ENCODE measurements around the gene MSRB3. TPM values are rescaled to one million over a fixed set of nuclear protein-coding genes. Genes with fewer than 3 reads are reported as not detected.

MSRB3 gene
- total and polyA plus RNA-seq, 2 of the 4 experiments (the other 2 are of a cell fraction) = 31.7 to 35.7 TPM

DNA sequence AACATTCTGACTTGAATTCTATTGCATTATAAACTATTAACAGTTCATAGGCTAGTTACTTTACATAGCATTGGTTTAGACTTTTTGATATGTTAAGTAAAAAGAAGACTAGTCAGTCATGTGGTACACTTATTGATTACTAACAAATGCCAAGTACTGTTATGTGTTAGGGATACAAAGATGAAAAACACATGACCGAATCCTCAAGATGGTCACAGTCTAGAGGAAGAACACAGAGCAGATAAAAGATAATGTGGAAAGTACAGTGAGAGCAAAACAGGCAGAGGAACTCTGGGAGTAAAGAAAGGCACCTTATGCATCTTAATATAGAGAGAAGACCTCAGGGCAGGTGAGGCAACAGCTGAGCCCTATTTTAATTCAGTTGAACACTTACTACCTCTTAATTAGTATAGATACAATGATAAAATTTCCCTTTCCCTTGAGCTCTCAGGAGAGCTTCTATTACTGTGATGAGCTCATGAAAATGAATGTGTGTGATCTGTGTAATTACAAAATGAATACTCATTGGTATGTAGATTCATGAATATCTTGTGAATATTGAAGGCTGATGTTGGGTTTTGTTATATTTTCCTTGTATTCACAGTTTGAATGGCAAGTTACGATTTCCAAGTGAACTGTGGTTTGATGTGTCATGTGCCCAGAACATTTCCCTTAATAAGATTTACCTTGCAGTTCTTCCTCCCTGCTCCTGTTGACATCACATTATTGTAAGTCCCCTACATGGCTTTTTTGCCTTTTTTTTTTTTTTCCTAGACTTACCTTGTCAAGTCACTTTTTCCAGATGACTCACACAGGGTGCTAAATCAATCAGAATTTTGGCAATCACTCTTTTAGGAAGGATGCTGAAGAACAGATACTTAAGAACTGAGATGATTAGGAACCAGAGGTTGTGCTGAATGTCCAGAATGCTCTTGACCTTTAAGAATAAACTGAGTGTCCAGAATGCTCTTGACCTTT lies 29.5 kb upstream of the MSRB3 start:
- Histone ChIP-seq H3K9ac (ENCODE audit: low read depth, low read length) (no peak overlapping the region), H3K79me1 (ENCODE audit: low read depth in 1 of 2, low read length in 2 of 2) (no peaks in the 10 kb centered on the region), H2BK120ac (ENCODE audit: low read depth, low read length) (no peak overlapping the region), H2BK20ac (ENCODE audit: low read depth, low read length) (no peak overlapping the region), H2BK5ac (ENCODE audit: low read depth, low read length, poor library complexity, severe bottlenecking) (no peak overlapping the region), H3K4me2 (ENCODE audit: low read depth, low read length) (no peak overlapping the region), H3K23ac (ENCODE audit: low read depth, low read length) (no peak overlapping the region), H4K8ac (ENCODE audit: low read depth in 2 of 2, low read length in 2 of 2) (no peak overlapping the region), H3K27ac (ENCODE audit: insufficient read depth, low read length) (no peak overlapping the region), H3K36me3 (ENCODE audit: control insufficient read depth, insufficient read depth, low read length) (peaks cover 2% of the 10 kb centered on the region), H3K9me1 (ENCODE audit: insufficient read depth, low read length) (peaks cover 3% of the 10 kb centered on the region; the same call in 1 of the 2 replicates), H3K4me1 (ENCODE audit: control insufficient read depth, insufficient read depth, low read length) (no peaks in the 10 kb centered on the region), H4K20me1 (ENCODE audit: insufficient read depth, low read length) (no peaks in the 10 kb centered on the region), H3K56ac (ENCODE audit: extremely low read depth, insufficient read depth, low read length) (no peak overlapping the region), H4K91ac (ENCODE audit: insufficient read depth, low read depth, low read length) (no peak overlapping the region), H2BK15ac (ENCODE audit: low read depth, low read length) (no peak overlapping the region), H3K18ac (ENCODE audit: low read depth, low read length) (no peak overlapping the region), H4K5ac (ENCODE audit: low read depth, low read length) (no peak overlapping the region), H2AFZ (replicated peaks; ENCODE audit: low read length, poor library complexity) (no peak overlapping the region), H3K27me3 (ENCODE audit: control insufficient read depth, insufficient read depth, low read length) (no peaks in the 10 kb centered on the region), H2AK5ac (ENCODE audit: low read depth, low read length) (no peak overlapping the region), H3K4ac (ENCODE audit: low read depth, low read length) (no peak overlapping the region), H3K14ac (replicated peaks; ENCODE audit: low read depth, low read length) (no peak overlapping the region), H3K4me3 (ENCODE audit: insufficient read depth, low read depth, low read length) (no peak overlapping the region), H3K9me3 (ENCODE audit: control insufficient read depth, insufficient read depth, low read length) (no peaks in the 10 kb centered on the region), H2AK9ac (replicated peaks; ENCODE audit: low read depth, low read length, poor library complexity) (no peak overlapping the region)
- BruUV-seq (replicated peaks) = no TSS peak
- dilution Hi-C loops (cut with HindIII; ENCODE audit: low sequenced_read_pairs, unreplicated experiment) (no loop called here), intact Hi-C loops (cut with micrococcal nuclease) (no loop called here), in situ Hi-C loops (cut with MboI; ENCODE audit: low sequenced_read_pairs) (loop anchor here (25.0 kb wide), 1 partner anchor 362 kb away; no protein-coding TSS in a partner anchor)
- POLR2A ChIA-PET (ENCODE audit: unreplicated experiment) = no interaction called here
- no CpG with 5 or more reads among the region's 2 CpGs for WGBS, 2 experiments (ENCODE audit: extremely low coverage in 2 of 2, insufficient read length in 1 of 2)
- no peak for DNase-seq
- CTCF ChIA-PET = no interaction called here
- ATAC-seq (ENCODE audit: low read depth) = no peak
- no peak for TF ChIP-seq RAD21 (IDR thresholded peaks at IDR 0.05; ENCODE audit: low read length)
- no peak for TF ChIP-seq FOS (IDR thresholded peaks at IDR 0.05; ENCODE audit: low read depth, low read length)
- no peak for TF ChIP-seq NFE2L2 (IDR thresholded peaks at IDR 0.05; ENCODE audit: low read depth, low read length)
- TF ChIP-seq POLR2A (IDR thresholded peaks at IDR 0.05; ENCODE audit: low read depth, low read length) = no peak
- no peak for TF ChIP-seq SMC3 (IDR thresholded peaks at IDR 0.05; ENCODE audit: low read depth, low read length)
- no peak for TF ChIP-seq MAZ (IDR thresholded peaks at IDR 0.05; ENCODE audit: borderline replicate concordance, low read depth, low read length)
- TF ChIP-seq CHD1 (IDR thresholded peaks at IDR 0.05; ENCODE audit: low read depth, low read length) = no peak
- TF ChIP-seq, protein P1, sequence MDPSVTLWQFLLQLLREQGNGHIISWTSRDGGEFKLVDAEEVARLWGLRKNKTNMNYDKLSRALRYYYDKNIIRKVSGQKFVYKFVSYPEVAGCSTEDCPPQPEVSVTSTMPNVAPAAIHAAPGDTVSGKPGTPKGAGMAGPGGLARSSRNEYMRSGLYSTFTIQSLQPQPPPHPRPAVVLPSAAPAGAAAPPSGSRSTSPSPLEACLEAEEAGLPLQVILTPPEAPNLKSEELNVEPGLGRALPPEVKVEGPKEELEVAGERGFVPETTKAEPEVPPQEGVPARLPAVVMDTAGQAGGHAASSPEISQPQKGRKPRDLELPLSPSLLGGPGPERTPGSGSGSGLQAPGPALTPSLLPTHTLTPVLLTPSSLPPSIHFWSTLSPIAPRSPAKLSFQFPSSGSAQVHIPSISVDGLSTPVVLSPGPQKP (IDR thresholded peaks at IDR 0.05; ENCODE audit: borderline replicate concordance, low read depth, low read length) = no peak
- TF ChIP-seq, protein P2, sequence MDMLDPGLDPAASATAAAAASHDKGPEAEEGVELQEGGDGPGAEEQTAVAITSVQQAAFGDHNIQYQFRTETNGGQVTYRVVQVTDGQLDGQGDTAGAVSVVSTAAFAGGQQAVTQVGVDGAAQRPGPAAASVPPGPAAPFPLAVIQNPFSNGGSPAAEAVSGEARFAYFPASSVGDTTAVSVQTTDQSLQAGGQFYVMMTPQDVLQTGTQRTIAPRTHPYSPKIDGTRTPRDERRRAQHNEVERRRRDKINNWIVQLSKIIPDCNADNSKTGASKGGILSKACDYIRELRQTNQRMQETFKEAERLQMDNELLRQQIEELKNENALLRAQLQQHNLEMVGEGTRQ (IDR thresholded peaks at IDR 0.05; ENCODE audit: low read depth, low read length) = no peak
- TF ChIP-seq CEBPB (IDR thresholded peaks at IDR 0.05; ENCODE audit: low read depth, low read length) = no peak
- TF ChIP-seq MAFK (IDR thresholded peaks at IDR 0.05; ENCODE audit: low read depth, low read length) = no peak
- no peak for TF ChIP-seq BHLHE40 (IDR thresholded peaks at IDR 0.05; ENCODE audit: low read depth, low read length)
- TF ChIP-seq MXI1 (IDR thresholded peaks at IDR 0.05; ENCODE audit: borderline replicate concordance, low read depth, low read length) = no peak
- TF ChIP-seq, protein P3, sequence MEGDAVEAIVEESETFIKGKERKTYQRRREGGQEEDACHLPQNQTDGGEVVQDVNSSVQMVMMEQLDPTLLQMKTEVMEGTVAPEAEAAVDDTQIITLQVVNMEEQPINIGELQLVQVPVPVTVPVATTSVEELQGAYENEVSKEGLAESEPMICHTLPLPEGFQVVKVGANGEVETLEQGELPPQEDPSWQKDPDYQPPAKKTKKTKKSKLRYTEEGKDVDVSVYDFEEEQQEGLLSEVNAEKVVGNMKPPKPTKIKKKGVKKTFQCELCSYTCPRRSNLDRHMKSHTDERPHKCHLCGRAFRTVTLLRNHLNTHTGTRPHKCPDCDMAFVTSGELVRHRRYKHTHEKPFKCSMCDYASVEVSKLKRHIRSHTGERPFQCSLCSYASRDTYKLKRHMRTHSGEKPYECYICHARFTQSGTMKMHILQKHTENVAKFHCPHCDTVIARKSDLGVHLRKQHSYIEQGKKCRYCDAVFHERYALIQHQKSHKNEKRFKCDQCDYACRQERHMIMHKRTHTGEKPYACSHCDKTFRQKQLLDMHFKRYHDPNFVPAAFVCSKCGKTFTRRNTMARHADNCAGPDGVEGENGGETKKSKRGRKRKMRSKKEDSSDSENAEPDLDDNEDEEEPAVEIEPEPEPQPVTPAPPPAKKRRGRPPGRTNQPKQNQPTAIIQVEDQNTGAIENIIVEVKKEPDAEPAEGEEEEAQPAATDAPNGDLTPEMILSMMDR (conservative IDR thresholded peaks at IDR 0.05; ENCODE audit: low read depth, low read length) = no peak
- TF ChIP-seq RCOR1 (IDR thresholded peaks at IDR 0.05; ENCODE audit: insufficient replicate concordance, low read length) = no peak

Measured in IMR-90 (cell line).